ENCODE results near the gene SLC1A2.

SLC1A2 gene

GRCh38 chr11:35265755-35266454 lies 153.5 kb downstream of the SLC1A2 start:
- H3K4me3 ChIP-seq (ENCODE audit: low read depth, low read length) = no peak overlapping the region
- no peak for DNase-seq (ENCODE audit: low read depth)
- TF ChIP-seq POLR2A (IDR thresholded peaks at IDR 0.05; ENCODE audit: extremely low read depth, insufficient read length) (no peak), CTCF (IDR thresholded peaks at IDR 0.05; ENCODE audit: low read depth, low read length) (no peak), MAX (IDR thresholded peaks at IDR 0.05; ENCODE audit: low read depth, low read length) (no peak), MYC (IDR thresholded peaks at IDR 0.05; ENCODE audit: low read depth, low read length) (no peak)

- DNase-seq (ENCODE audit: low read depth) = no peak
- TF ChIP-seq MYC (IDR thresholded peaks at IDR 0.05; ENCODE audit: low read depth, low read length) (no peak), MAX (IDR thresholded peaks at IDR 0.05; ENCODE audit: low read depth, low read length) (no peak)
- H3K4me3 ChIP-seq (ENCODE audit: low read depth, low read length) = no peak overlapping the region
Measured at GRCh38 chr11:35262735-35263134, 156.6 kb downstream of the SLC1A2 start.

- TF ChIP-seq MYC (IDR thresholded peaks at IDR 0.05; ENCODE audit: low read depth, low read length) (no peak), CTCF (IDR thresholded peaks at IDR 0.05; ENCODE audit: low read depth, low read length) (no peak), MAX (IDR thresholded peaks at IDR 0.05; ENCODE audit: low read depth, low read length) (no peak), POLR2A (IDR thresholded peaks at IDR 0.05; ENCODE audit: extremely low read depth, insufficient read length) (no peak)
- no peak for DNase-seq (ENCODE audit: low read depth)
- no peak overlapping the region for H3K4me3 ChIP-seq (ENCODE audit: low read depth, low read length)
Measured at GRCh38 chr11:35262056-35262455, 157.3 kb downstream of the SLC1A2 start.

GRCh38 chr11:35261197-35261596 lies 158.2 kb downstream of the SLC1A2 start:
- no peak for DNase-seq (ENCODE audit: low read depth)
- TF ChIP-seq MYC (IDR thresholded peaks at IDR 0.05; ENCODE audit: low read depth, low read length) (no peak), POLR2A (IDR thresholded peaks at IDR 0.05; ENCODE audit: extremely low read depth, insufficient read length) (no peak), CTCF (IDR thresholded peaks at IDR 0.05; ENCODE audit: low read depth, low read length) (no peak), MAX (IDR thresholded peaks at IDR 0.05; ENCODE audit: low read depth, low read length) (no peak)

GRCh38 chr11:35260342-35260985 lies 158.9 kb downstream of the SLC1A2 start:
- DNase-seq (ENCODE audit: low read depth) = no peak
- TF ChIP-seq POLR2A (IDR thresholded peaks at IDR 0.05; ENCODE audit: extremely low read depth, insufficient read length) (no peak), MAX (IDR thresholded peaks at IDR 0.05; ENCODE audit: low read depth, low read length) (no peak), MYC (IDR thresholded peaks at IDR 0.05; ENCODE audit: low read depth, low read length) (no peak), CTCF (IDR thresholded peaks at IDR 0.05; ENCODE audit: low read depth, low read length) (no peak)
- H3K4me3 ChIP-seq (ENCODE audit: low read depth, low read length) = no peak overlapping the region

More at GRCh38 chr11:35261197-35261596, 158.2 kb downstream of the SLC1A2 start:
- no peak overlapping the region for H3K4me3 ChIP-seq (ENCODE audit: low read depth, low read length)

- no peak for DNase-seq (ENCODE audit: low read depth)
- no peak for TF ChIP-seq POLR2A (IDR thresholded peaks at IDR 0.05; ENCODE audit: extremely low read depth, insufficient read length)
- TF ChIP-seq MAX (IDR thresholded peaks at IDR 0.05; ENCODE audit: low read depth, low read length) = no peak
- no peak overlapping the region for H3K4me3 ChIP-seq (ENCODE audit: low read depth, low read length)
Measured at GRCh38 chr11:35259529-35259928, 159.8 kb downstream of the SLC1A2 start.
